Activated CD4-positive, alpha-beta T cell treated with anti-CD3 and anti-CD28 coated beads, Interleukin-2, Interleukin-4, amounts not matched to agents 100 ng/mL and 50 ng/mL, durations not matched to agents 16 hours and 8 hours (primary cell): Measurements from ENCODE around the gene NEMP2.
"Not testable (repeated sequence)": the region's sequence is repeated elsewhere in the genome, so short reads cannot be mapped to it uniquely, and the experiment has no call there.

Source experiments
- DNase-seq: peaks from one replicate; pipeline ENCODE4 v3.0.0-alpha.2; 2020; ENCODE audit warnings: low spot score

The NEMP2 gene

DNA sequence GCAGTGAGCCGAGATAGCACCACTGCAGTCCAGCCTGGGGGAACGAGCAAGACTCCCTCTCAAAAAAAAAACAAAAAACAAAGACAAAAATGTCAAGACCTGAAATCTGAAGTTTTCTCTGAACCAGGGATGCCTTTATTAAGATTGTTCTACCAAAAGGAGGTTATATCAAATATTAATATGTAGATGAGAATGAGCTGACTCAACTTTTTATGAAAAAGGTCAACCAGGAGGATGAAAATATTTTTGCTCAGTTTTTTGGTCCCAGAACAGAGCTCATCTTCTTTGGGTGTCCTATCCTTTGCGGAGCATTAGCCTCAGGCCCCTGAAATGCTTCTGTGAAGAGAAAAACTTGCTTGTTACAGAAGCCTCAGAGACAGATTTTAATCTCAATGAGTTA lies 44.0 kb downstream of the NEMP2 start:
- no peak for DNase-seq

DNA sequence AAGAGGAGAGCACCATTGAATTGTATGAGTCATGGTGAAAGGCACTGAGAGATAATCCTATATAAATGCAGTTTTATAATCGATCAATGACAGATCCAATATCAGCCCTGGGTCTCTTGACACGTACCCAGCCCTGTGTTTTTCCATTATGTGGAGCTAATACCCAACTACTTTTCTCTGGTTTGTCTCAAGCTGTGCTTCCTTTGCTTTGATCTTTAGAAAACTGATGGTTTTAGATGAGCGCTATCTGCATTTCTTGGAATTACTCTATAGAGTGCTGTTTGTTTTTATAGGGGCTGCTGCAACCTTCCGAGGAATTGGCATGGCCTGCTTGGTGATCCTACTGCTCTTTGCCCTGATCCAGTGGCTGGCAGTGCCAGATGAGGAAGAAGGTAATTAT lies 45.0 kb downstream of the NEMP2 start:
- DNase-seq = no peak

DNA sequence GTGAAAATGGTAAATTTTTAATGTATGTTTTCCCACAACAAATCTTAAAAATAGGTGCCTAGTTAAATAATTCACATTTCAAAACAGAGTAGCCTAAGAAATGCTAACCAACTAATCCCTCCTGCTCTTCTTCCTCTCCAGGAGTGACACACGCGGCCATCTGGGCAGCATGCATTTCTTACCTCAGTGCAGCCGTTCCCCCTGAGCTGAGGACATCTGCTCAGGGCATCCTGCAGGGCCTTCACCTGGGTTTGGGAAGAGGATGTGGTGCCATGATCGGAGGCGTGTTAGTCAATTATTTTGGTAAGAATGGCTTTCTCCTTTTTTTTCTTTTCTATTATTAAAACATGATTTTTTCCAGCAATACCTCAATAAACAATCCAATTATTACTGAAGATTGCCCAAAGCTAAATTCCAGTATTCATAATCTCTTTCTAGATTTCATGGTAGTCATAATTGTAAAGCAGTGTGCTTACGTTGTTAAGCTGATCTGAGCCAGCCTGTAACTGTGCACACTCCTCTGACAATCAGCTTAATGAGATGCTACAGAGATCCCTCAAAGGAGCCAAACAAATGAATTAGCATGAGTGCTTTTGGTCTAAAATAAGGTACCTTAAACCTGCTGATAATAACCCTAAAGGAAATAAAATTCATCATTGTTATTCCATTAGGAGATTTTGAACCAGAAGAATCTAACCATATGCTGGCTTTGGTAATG lies 45.8 kb downstream of the NEMP2 start:
- no peak for DNase-seq

DNA sequence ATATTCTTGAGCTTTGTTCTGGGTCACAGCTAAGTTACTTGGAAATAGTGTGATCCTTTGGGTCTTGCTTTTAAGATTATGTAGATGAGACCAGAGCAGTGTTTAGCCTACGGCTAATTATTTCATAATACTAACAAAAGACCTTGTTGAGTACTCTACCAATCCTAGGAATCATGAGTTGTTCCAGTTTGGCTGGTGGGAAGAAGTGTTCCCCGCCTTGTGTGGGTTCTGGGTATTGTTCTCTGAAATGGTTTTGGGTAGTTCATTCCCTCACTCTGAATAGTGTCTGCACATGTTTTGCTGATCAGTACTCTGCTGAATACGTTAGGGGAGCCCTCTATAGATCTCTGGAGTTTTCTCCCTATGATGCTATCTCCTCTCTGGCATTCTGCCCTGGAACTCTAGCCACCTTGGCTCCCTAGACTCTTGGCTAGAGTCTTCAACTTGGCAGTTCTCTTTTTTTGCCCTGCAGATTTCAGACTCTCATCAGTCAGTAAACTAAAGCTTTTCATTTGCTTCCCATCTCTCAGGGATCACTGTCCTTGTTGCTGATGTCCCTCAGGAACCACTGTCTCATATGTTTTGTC lies 48.4 kb downstream of the NEMP2 start:
- no peak for DNase-seq

DNA sequence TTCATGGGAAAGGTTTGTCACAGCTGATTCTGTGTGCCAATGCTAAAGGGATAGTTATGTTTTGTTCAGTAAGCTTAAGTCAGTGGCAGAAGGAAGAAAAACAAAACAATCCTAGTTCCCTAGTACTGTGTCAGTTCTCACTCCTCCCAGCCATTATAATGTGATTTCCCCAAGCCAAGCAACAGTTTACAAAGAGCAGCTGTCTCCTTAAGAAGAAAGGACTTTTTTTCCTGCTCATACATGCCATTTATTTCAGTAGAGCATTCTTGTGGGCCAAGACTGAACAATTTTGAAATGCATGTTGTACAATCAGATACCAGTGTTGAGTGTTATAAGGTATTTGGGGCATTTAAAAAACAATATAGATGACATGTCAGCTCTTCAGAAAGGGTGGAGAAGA lies 52.1 kb downstream of the NEMP2 start:
- no peak for DNase-seq

DNA sequence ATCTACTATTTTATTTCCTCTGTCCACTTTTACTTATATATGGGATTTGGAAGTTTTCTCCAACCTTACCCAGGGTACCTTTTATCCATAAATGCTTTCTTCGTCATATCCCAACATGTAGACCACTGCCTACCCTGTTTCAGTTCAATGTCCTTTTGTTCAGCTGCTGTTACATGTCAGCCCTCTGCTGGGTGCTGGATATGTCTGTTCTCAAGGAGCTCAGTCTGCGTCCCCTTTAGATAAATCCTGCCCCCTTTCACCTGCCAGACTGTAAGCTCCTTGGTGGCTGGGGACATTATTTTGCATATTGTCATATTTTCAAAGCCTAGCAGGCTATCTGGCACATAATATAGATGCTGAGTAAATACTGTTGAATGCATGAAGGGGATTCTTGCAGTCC lies 53.2 kb downstream of the NEMP2 start:
- DNase-seq = no peak

DNA sequence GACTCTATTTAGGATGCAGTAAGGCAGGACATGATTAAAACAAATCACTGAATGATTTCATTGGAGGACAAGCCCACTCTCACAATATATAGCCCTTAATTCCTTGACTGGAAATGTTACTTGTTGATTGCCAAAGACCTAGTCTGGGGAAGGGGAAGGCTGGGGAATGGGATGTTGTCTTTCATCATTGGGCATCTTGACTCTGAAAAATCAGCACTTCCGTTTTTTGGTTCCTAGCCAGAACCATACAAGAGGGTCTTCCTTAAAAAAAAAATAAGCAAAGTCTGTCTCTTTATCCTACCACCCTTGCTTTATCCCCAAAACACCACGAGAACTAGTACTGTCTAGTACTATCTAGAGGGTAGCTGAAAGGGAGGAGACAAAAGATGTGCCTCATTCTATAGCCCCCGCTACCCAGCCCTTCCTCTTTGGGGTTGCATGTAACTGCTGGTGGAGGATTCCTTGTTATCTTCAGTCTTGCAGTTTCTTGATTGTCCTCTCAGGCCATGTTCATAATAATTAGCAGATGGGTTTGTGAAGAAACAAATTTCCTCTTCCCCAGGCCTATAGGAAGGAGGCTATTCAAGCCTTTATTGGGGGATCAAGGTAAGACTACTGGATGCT lies 55.8 kb downstream of the NEMP2 start:
- DNase-seq = no peak

DNA sequence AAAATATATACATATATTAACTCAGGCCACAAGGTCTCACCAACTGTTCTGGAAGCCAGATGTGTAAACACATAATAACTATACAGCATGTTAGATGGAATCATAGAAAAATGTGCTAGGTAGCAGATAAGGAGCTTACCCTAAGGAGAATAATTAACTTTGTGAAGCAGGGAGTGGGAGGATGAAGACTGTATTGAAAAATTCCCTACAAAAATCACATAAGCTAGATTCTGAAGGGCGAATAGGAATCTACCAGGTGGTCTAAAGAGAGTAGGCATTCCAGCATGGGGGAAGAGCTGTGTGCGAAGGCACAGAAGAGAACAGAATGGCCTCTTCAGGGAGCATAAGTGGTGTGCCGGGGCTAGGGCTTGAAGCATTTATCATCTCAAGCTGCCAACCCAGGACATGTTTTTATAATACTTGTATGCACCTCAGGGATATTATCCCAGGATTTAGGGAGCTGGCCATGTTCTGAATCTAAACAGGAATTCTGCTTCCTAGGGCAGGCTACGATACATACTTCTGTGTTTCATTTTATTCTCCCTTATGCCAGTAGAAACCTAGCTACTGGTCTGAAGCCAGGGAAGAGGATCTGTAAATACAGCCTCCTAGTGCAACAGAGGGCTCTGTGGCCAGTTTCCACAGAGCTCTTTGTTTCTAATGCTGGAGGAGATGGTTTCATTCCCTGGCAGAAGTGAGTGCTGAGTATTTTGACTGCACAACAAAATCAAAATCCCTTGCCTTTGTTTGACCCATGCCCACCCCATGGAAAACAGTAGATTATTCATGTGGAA lies 56.7 kb downstream of the NEMP2 start:
- no peak for DNase-seq

DNA sequence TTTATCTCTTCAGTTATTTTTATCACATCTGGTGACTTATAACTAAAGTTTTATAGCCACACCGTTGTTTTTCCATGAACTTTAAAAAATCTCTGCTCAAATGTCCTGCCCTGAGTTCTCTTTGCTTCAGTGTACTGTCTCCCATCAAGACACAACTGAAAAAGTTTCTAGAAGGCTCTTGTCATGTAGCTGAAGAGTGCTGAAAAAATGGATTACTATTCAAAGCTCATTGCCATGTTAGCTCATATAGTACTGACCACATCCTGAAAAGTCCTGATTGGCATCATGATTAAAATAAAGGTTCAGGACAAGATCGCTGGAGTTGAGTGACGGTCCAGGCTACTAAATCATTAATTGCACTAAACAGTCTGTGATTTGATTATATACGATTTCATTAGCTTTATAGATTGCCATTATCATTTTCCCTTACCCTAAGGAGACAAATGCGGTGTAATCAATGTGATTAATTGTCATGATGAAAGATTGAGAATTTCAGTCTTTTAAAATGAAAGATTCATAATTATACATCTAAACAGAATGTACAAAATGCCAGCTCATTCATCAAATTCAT lies 64.2 kb downstream of the NEMP2 start:
- no peak for DNase-seq

DNA sequence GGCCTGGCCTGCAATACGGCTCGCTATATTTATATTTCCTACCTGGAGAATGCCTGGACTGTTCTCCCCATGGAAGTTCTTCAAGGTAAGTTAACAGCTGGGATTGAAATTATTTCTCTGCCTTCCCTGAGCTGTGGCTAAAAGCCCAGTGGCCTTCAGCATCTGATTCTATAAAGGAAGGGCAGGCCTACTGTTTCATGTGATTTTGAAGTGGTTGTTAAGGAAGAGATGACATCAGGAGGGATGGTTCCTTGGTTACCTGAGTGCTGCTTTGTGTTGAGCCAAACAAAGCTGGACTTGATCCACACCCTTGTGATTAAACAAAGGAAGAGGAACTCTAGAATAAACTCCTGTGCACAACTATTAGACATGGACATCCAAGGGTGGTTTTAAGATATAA lies 64.8 kb downstream of the NEMP2 start:
- no peak for DNase-seq

DNA sequence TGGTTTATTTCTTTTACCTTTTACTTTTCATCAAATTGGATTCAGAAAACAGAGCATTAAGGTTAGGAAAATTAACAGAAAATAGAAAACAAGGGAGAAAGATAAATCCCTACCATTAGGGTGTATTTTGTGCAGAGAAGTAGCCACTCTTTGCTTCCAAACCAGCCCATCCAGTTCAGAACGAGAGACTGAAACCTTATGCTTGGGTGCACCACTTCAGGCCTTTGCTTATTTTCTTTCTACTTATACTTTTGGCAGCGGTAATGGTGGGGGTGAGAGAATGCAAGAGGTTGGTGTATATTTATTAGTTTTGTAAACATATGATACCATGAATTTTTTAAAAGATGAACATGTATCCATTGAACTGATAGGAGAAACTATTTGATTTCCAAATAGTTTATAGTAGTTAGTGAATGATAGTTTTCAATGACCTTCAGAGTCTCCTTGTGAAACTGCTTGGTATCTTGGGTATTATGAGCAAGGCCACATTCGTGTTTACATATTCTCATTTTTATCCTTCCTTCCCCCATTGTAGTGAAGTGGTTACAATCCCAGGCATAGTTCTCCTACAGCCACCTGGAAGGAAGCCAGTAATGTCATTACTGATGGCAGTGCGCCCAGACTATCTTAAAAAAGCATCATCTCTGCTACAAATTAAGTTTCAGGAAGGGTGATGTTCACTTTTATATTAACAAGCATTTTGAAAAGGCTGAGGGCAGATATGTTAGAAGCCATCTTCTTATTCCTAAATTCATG lies 65.5 kb downstream of the NEMP2 start:
- DNase-seq = no peak

DNA sequence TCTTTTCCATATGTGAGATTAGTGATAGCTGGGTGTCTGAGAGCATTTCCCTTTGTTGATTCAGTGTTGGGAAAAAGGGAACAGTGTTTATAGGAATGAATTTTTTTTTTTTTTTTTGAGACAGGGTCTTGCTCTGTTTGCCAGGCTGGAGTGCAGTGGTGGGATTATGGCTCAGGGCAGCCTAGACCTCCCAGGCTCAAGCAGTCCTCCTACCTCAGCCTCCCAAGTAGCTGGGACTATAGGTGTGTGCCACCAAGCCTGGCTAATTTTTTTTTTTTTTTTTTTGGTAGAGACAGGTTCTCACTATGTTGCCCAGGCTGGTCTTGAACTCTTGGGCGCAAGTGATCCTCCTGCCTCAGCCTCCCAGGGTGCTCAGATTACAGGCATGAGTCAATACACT lies 66.2 kb downstream of the NEMP2 start:
- DNase-seq = not testable (repeated sequence)

DNA sequence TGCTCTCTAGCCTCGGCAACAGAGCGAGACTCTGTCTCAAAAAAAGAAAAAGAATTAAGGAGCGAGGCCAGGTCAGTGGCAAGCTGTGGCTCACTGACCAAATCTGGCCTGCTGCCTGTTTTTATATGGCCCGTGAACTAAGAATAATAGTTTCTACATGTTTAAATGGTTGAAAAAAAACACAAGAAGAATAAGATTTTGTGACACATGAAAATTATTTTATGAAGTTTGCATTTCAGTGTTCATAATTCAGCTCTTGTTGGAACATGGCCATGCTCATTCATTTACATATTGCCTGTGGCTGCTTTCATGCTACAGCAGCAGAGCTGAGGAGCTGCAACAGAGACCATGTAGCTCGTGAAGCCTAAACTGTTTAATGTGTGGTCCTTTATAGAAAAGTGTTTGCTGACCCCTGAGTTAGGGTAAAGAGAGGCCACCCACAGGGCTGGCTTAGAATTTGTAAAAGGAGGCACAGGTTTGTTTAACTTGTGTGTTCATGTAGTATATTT lies 66.9 kb downstream of the NEMP2 start:
- DNase-seq = no peak

DNA sequence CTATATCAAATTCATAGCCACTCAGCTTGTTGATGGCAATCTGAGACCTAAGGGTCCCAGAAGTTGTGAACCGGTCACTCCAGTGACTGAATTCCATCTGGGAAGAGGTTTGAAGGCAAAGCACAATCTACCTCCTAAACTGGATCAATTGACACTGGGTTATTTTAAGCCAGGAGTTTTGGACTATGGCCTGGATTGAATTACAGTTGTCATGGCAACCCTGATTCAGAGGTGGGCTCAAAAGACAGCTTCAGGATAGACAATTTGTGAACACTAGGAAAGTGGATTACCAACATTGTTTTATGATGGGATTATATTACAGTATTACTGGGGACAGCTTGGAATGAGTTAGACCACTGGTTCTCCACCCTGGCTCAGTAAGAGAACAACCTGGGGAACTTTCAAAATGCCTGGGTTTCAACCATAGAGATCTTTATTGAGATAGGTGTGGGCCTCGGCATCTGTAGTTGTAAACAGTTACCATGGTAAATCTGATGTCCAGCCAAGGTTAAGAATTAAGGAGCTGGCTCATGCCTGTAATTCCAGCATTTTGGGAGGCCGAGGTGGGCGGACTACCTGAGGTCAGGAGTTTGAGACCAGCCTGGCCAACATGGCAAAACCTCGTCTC lies 67.6 kb downstream of the NEMP2 start:
- DNase-seq = no peak

DNA sequence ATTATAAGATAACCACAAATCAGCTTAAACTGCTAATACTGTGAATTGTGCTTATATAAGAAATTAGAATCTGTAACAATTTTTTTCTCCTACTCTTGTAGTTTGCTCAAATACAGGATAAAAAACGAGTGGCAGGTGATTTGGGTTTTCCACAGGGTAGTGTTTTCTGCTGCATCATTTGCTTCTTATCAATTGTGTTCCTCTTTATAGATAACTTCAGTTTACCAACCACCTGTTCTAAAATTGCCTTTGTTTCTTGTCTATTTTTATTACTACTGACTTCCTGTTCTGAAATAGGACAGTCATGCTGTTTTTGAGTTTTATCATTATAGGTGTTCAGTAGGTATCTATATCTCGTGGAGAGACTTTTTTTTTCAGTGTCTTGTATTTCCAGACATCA lies 69.5 kb downstream of the NEMP2 start:
- DNase-seq = no peak

DNA sequence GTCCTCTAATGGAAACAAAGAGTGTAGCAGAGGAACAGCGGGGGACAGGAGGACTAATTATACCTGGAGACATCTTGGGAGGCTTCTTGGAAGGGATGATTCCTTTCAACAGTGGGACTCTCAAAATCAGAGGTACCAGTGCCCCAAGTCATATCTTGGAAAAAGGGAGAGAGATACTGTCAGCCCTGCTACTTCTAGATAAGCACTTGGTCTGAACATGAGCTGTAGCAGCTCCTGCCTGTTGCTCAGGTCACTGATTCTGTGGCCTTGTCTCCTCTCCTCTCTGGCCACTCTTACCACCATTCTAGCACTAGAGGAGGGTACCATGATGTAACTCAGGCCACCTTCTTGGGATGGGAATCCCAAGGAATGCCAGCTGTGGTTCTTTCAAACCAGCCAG lies 71.9 kb downstream of the NEMP2 start:
- no peak for DNase-seq

DNA sequence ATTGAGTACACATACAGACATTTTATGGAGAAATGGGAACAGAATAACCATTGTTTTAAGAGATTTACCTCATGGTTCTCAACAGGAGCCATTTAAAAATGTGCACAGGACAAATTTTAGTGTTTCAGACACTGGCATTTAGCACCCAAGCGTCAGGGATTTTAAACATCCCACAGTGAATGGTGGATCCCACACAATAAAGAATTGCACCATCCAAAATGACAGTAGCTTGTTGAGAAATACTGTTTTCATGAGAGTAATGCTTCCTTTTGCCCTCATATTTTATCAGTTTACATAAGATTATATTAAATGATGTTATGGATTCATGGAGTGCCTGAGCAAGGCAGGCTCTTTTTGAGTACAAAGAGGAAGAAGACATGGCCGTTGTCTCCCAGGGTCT lies 72.3 kb downstream of the NEMP2 start:
- no peak for DNase-seq

DNA sequence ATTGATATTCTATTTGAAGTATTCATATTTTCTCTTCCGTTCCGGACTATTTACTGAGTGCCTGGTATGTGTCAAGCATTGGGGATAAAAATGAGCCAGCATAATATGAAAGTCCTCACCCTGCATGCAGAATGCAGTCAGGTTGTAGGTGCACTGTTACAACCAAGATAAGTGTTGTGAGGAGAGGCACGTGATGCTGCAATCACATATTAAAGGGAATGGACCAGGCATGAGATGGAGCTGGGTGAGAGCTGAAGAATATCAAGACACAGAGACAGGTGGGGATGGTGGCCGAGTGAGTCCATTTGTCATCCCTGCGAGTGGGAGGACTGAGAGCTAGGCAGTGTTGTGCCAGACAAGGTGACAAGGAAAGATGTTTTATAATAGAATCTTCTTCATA lies 74.0 kb downstream of the NEMP2 start:
- DNase-seq = no peak

DNA sequence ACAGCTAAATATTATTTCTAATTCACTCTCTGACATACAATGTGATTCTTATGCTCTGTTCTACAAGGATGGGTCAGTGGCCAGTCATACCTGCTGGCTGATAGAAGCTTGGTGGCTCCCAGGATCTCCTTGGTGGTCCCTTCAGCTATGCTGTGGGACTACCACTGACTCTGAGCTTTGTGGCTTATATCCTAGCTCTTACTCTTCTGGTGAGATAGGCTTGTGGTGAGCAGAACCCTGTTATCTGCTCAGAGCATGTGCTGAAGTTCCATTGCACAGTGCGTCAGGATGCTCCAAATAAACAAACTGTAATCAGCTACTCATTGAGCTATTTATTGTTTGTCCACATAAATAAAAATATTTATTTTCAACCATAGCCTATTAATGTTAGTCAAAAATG lies 74.6 kb downstream of the NEMP2 start:
- DNase-seq = no peak

DNA sequence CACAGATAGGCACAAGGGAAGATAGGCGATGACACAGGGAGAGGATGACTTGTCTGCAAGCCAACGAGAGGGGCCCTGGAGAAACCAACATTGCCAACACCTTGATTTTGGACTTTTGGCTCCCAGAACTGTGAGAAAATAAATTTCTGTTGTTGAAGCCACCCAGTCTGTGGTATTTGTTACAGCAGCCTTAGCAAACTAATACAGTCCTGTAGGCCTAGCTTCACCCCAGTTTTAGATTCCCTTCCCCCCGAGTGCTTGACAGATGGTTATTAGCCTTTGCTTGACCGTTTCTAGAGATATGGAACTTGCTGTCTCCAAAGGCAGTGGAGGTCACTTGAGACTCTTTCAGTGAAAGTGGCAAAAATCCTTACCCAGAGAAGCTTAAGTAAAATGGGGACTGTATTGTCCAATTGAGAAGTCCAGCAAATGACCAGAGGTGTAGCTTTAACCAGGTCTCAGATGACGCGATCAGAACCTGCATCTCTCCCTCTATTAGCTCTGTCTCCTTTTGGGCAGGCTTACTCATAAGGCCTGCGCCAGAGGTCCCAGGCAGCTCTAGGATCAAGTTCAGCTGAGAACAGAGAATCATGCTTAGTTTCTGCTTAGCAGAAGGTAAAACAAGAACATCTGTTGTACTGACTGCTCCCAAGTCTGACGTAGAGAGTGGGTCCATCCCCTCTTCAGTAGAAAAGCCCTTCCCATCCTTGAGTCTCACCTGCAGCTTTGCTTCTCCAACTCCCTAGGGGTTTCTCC lies 76.0 kb downstream of the NEMP2 start:
- no peak for DNase-seq
